GM13976 (cell line): Measurements from ENCODE around the gene ECM2.

Source experiments
- DNase-seq: peaks from one replicate; pipeline ENCODE4 v3.0.0; 2012; ENCODE audit warnings: low spot score
- in situ Hi-C: fragments of 300-500 bp; cut with MboI; formaldehyde crosslinking; loops from one replicate; pipeline ENCODE4 v1.12.0; 2022; ENCODE audit warnings: low sequenced_read_pairs, mixed read lengths, inconsistent platforms; ENCODE audit not compliant: unreplicated experiment
- TF ChIP-seq, protein P1 (sequence below): IDR thresholded peaks from 2 replicates; pipeline ENCODE4 v1.5.1; 2012; ENCODE audit warnings: borderline replicate concordance, mild to moderate bottlenecking; ENCODE audit not compliant: insufficient read depth; ENCODE audit errors: extremely low read depth, missing control alignments, control extremely low read depth

ECM2 gene

DNA sequence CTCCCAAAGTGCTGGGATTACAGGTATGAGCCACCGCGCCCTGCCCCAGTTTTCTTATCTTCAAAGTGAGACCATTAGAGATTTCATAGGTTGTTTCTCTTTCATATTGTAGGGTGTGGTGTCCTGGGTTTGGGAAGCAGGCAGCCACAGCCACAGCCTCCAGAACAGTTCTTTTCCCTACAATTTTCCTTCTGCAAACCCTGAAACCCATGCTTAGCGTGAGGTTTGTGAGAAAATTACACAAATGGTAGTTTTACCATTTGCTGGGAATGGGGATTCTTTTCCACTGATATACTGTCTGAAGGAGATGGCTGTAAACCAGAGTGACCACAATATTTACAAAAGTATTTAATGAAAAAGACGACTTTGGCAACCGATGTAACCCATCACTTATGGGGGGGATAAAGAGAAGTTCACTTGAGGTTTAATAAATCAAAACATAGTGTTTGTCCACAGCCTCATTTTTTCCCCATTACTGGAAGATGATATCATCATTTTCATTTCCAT, 26.7 kb upstream of the ECM2 start:
- DNase-seq: no peak
- TF ChIP-seq, protein P1, sequence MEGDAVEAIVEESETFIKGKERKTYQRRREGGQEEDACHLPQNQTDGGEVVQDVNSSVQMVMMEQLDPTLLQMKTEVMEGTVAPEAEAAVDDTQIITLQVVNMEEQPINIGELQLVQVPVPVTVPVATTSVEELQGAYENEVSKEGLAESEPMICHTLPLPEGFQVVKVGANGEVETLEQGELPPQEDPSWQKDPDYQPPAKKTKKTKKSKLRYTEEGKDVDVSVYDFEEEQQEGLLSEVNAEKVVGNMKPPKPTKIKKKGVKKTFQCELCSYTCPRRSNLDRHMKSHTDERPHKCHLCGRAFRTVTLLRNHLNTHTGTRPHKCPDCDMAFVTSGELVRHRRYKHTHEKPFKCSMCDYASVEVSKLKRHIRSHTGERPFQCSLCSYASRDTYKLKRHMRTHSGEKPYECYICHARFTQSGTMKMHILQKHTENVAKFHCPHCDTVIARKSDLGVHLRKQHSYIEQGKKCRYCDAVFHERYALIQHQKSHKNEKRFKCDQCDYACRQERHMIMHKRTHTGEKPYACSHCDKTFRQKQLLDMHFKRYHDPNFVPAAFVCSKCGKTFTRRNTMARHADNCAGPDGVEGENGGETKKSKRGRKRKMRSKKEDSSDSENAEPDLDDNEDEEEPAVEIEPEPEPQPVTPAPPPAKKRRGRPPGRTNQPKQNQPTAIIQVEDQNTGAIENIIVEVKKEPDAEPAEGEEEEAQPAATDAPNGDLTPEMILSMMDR: no peak
- in situ Hi-C loops: no loop called here

DNA sequence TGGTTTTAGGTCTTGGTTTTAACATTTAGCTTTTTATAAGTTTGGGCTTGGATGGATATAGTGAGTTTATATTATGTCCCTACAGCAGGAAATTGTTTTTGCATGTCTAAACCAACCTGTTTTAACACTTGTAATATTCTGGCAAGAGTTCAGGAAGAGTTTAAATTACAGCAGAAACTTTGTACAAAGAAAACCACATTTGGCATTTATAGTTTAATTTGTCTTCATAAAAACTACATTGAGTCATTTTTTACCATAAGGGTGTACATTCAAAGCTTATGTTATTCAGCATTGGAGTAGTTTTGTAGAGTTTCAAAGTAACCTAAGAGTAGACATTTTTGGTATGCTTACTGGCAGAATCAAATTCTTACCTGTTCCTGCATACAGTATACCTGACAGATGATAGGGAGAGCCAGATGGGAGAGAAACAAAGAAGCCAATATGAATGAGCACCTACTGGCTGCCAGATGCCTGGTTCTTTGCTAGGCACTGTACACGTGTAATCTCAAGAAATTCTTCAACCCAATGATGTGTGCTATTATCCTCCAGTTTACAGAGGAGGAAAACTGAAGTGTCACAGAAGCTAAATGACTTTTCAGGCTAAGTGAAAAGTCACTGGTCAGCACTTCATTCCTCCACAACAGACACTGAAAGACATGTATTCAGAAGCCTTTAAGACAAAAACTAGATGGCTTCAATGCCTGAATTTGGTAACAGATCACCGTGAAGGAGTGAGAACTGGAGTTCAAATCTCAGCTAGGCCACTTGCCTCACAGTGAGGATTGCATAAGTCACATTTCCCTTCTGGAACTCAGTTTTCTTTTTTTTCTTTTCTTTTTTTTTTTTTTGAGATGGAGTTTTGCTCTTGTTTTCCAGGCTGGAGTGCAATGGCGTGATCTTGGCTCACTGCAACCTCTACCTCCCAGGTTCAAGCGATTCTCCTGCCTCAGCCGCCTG, 25.9 kb upstream of the ECM2 start:
- in situ Hi-C loops: no loop called here
- TF ChIP-seq, protein P1: no peak
- DNase-seq: no peak

DNA sequence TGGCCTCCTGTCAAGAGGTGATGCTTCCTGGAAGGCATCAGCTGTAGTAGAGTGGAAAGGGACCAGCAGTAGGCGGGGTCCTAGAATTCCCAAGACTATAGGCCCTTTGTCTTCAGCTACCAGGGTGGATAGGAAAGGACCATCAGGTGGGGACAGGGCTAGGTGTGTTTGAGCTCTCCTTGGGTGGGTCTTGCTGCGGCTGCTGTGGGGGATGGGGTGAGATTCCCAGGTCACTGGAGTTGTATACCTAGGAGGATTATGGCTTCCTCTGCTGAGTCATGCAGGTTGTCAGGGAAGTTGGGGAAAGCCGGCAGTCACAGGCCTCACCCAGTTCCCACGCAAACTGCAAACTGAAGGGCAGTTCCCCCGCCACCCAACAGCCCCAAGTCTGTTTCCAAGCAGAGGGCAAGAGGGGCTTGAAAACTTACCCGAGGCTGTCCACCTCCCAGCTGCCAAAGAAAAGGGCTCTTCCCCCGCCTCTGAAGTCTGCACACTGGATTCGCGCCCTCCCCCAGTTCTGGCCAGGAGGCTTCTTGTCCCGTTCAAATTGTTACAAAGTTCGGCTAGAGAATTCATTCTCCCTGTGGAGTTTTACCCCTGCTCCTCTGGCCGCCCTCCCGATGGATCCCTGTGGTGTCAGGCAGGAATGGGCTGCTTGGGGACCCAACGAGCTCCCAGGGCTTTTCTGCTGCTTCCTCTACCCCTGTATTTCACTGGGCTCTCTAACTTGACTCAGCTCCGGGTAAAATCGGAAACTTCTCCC, 23.0 kb upstream of the ECM2 start:
- TF ChIP-seq, protein P1: no peak
- in situ Hi-C loops: no loop called here
- DNase-seq: no peak

DNA sequence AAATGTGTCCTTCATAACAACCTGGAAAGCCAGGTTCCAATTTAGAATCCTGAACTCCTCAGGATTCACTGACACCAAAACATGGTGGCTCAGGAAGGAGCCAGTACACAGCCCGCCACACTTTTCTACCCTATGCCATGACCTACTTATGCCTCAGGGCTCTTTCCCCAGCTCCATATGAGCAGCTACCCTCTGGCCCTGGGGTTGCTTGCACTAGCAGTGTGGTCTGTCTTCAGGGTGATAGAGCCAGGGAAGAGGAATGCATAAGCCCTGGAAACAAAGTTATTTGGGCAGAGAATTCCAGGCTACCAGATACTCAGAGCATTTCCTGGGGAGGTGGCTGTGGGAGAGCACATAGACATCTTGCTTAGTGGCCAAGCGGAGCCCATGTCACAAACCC, 15.0 kb upstream of the ECM2 start:
- no peak for DNase-seq
- in situ Hi-C loops: no loop called here
- TF ChIP-seq, protein P1: no peak

DNA sequence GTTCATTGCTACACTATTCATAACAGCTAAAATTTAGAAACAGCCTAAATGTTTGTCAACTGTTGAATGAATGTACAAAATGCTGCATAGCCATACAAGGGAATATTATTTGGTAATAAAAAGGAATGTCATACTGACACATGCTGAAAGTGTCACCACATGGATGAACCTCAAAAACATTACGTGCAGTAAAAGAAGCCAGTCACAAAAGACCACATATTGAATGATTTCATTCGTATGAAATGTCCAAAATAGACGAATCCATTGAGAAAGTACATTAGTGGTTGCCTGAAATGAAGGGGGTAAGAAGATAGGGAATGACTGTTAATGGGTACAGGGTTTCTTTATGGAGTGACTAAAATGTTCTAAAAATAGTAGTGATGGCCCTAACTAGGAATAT, 11.6 kb upstream of the ECM2 start:
- in situ Hi-C loops: no loop called here

DNA sequence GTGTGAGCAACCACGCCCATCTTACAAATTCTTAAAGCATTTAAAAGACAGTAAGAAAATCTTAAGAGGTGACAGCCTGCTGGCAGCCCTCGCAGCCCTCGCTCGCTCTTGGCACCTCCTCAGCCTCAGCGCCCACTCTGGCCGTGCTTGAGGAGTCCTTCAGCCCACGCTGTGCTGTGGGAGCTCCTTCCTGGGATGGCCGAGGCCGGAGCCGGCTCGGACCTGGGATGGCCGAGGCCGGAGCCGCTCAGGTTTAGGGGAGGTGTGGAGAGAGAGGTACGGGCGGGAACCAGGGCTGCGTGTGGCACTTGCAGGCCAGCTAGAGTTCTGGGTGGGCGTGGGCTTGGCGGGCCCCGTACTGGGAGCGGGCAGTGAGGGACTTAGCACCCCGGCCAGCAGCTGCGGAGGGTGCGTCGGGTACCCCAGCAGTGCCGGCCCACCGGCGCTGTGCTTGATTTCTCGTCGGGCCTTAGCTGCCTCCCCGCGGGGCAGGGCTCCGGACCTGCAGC, 9.3 kb upstream of the ECM2 start:
- TF ChIP-seq, protein P1: no peak
- DNase-seq: no peak
- in situ Hi-C loops: no loop called here

More for the DNA sequence above, 11.6 kb upstream of the ECM2 start:
- no peak for DNase-seq
- TF ChIP-seq, protein P1: no peak
